SH-SY5Y (cell line): Measurements from ENCODE around the gene SLC16A5.

ENCODE experiments used
- GATA2 ChIP-seq: IDR thresholded peaks from 2 replicates; pipeline ENCODE4 v1.6.1; 2011; ENCODE audit warnings: mild to moderate bottlenecking, low read depth, low read length
- GATA3 ChIP-seq: IDR thresholded peaks from 2 replicates; pipeline ENCODE4 v1.6.1; 2011; ENCODE audit warnings: low read depth, mild to moderate bottlenecking, low read length, moderate library complexity

The SLC16A5 gene

GRCh38 chr17:75090871-75091854, 3.4 kb downstream of the SLC16A5 start:
- no peak for TF ChIP-seq GATA2
- no peak for TF ChIP-seq GATA3

- TF ChIP-seq GATA2 (no peak), GATA3 (no peak)
Measured at GRCh38 chr17:75091855-75092327, 4.1 kb downstream of the SLC16A5 start.

DNA sequence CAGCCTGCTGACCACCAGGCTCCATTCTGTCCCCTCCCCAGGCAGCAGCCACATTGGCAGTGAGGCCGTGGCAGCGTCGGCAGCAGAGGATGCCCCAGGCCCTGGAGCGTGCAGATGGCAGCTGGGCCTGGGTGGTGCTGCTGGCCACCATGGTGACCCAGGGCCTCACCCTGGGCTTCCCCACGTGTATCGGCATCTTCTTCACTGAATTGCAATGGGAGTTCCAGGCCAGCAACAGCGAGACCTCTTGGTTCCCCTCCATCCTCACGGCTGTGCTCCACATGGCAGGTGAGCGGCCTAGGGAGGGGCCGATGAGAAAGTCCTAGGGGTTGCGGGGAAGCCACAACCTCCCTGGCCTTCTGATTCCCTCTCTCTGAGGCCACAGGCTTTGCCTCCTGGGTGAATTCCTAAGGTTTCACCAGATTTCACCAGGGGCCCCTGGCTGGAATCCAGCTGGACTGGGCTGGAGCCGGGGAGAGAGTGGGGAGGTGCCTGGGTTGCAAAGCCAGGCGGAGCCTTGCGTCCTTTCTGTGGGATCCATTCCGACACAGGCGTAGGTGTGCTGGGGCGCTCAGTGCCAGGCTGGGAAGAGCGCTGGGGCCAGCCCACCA, 5.9 kb downstream of the SLC16A5 start:
- TF ChIP-seq GATA2: no peak
- TF ChIP-seq GATA3: no peak

- TF ChIP-seq GATA3 (no peak), GATA2 (no peak)
Measured at GRCh38 chr17:75094871-75095399, 7.2 kb downstream of the SLC16A5 start.

GRCh38 chr17:75096082-75096625, 8.4 kb downstream of the SLC16A5 start:
- TF ChIP-seq GATA3: no peak
- no peak for TF ChIP-seq GATA2

GRCh38 chr17:75097865-75098264, 10.1 kb downstream of the SLC16A5 start:
- no peak for TF ChIP-seq GATA2
- TF ChIP-seq GATA3: no peak

- TF ChIP-seq GATA2 (no peak), GATA3 (no peak)
Measured at GRCh38 chr17:75098861-75099260, 11.1 kb downstream of the SLC16A5 start.

DNA sequence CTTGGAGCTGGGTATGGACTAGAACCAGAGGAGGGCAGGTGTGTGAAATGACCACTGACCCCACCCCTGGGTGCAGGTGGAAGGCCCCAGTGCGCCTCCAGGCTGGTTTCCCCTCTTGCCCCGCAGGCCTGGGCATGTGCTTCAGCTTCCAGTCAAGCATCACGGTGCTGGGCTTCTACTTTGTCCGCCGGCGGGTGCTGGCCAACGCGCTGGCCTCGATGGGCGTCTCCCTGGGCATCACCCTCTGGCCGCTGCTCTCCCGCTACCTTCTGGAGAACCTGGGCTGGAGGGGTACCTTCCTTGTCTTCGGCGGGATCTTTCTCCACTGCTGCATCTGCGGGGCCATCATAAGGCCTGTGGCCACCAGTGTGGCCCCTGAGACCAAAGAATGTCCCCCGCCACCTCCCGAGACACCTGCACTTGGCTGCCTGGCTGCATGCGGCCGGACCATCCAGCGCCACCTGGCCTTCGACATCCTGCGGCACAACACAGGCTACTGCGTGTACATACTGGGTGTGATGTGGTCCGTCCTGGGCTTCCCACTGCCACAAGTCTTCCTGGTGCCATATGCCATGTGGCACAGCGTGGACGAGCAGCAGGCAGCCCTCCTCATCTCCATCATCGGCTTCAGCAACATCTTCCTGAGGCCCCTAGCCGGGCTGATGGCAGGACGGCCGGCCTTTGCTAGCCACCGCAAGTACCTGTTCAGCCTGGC, 12.3 kb downstream of the SLC16A5 start:
- TF ChIP-seq GATA3: no peak
- TF ChIP-seq GATA2: no peak

GRCh38 chr17:75102385-75102821, 14.6 kb downstream of the SLC16A5 start:
- TF ChIP-seq GATA3 (no peak), GATA2 (no peak)

DNA sequence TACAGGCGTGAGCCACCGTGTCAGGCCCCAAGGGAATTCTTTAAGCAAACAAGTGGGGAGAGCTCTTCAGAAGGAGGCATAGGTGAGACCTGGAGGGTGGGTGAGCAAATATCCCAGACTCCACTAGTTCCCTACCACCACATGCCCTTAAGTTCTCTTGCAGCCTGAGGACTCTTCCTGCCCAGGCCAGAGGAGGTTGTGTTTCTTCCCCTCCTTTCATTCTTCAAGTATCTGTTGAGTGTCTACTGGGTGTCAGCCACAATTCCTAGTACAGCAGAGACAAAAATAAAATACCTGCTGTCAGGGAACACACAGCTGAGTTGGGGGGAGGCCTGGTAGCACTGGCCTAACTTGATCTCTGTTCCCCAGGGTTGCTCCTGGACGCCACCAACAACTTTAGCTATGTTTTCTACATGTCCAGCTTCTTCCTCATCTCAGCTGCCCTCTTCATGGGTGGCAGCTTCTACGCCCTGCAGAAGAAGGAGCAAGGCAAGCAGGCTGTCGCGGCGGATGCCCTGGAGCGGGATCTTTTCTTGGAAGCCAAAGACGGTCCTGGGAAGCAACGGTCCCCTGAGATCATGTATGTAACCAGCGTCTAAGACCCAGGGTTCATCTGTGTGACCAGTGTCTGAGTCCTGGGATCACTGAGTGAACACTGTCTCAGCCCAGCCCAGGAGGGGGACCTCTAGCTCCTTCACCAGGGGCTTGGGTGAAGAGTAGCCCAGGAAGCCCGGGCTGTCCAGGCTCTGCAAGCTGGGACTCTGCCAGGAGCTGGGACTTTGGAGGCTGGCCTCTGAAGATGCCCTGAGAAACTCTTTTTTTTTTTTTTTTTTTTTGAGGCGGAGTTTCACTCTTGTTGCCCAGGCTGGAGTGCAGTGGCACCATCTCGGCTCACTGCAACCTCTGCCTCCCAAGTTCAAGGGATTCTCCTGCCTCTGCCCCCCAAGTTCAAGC, 16.1 kb downstream of the SLC16A5 start:
- no peak for TF ChIP-seq GATA2
- TF ChIP-seq GATA3: no peak

DNA sequence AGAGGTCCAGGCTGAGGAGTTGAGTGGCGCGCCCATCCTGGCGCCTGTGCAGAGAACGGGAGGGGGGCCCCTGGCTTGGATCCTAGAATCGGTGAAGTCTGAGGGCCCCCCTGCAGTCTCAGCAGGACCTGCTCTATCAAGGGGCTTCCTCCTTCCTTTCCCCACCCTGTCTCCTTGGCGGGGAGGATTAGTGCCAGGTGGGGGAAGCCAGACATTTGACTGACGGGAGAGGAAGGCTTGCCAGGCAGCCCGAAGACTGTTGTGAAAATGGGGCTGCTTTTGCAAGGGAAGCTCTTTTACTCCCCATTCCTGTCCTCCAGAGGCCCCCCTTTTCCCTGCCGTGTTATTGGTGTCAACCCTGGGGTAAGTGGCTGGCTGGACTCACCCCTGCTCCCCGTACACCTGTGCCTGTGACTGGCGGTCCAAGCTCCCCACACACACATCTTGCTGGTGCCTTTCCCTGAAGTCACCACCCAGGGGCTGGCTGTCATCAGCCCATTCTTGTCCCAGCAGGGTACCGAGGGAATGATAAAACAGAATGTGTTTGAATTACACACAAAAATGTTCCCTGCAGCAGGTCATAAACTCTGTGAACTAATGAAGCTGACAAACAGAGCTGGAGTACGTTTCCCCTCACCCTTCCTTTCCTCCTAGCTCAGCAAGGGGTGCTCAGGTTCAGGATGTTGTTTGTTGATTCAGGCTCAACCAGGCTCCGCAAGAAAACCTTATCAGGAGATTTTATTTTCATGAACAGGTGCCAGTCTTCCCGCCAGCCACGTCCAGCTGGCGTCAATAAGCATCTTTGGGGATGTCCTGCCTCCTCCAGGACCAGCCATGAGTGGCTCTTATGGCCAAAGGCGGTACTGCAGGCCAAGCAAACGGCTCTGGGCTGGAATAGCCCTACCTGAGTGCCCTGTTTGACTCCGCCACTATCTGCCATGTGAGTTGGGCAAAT, 17.6 kb downstream of the SLC16A5 start:
- TF ChIP-seq GATA2 (no peak; the same call in 1 of the 2 replicates), GATA3 (no peak)

GRCh38 chr17:75108193-75108592, 20.4 kb downstream of the SLC16A5 start:
- TF ChIP-seq GATA2 (no peak), GATA3 (no peak)

- TF ChIP-seq GATA3 (no peak), GATA2 (no peak)
Measured at GRCh38 chr17:75109046-75109406, 21.3 kb downstream of the SLC16A5 start.
